HG03108 (cell line): ENCODE measurements around the gene MAPRE3.

Experiments used
- ATAC-seq: cut with Tn5 transposase; IDR thresholded peaks from one replicate; pipeline ENCODE4 v1.9.1; 2021; ENCODE audit warnings: moderate library complexity; ENCODE audit not compliant: unreplicated experiment

MAPRE3 gene

DNA sequence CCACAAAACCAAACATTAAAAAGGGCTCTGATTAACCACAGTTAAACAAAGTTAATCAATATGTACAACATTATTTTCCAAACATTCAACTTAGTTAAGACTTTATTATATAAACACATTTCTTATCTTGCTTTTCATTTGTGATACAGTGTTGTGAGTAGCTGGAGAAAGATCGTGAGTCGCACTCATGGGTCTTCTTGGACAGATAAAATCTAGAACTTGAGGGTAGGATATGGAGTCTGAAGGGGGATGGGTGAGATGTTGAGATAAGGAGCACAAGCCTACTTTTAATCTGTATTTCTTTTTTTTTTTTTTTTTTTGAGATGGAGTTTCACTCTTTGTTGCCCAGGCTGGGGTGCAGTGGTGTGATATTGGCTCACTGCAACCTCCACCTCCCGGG is 39.7 kb downstream of the MAPRE3 start:
- ATAC-seq = no peak

DNA sequence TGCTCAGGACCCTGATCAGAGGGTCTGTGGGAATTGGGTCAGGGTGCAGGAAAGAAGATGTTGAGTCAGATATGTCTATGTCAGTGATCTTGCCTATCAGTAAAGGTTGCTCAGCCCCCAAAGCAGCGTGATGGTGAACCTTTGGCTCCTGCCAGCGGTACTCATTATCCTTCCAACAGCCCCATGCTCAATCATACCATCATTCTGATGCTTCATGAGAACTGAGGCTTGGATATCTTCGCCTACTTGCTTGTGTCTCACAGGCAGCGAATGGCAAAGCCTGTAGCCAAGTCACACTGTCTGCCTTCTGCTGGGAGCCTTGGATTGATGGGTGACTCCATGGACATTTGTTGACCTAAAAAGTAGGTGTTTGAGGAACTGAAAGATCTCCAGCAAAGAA is 43.3 kb downstream of the MAPRE3 start:
- no peak for ATAC-seq

DNA sequence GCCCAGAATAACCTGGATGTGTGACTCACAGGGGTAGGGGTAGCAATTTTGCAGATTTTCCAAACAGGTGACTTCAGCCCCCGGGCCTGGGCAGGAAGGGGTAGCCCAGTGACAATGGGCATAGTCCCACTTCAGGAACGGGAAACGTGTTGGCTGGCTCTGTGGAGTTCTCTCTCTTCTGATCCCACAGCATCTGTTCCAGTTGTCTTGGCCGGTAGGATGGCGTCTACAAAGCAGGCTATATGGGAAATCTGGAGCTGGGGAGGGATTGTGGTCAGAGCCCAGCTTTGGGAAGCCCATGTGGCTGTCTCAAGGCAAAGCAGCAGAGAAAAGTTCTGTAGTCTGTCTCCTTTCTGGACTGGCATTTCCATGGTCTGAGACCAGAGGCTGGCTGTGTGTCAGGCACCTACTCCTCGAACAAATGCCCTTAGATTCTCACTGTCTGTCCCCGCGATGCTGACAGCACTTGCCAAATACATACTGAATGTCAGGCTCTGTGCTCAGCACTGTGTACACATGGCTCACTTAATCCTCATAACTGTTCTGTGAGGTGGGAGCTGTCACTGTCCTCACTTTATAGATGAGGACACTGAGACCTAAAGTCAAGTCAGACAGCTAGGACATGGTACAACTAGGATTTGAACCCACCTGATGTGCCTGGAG is 44.5 kb downstream of the MAPRE3 start:
- ATAC-seq = no peak

DNA sequence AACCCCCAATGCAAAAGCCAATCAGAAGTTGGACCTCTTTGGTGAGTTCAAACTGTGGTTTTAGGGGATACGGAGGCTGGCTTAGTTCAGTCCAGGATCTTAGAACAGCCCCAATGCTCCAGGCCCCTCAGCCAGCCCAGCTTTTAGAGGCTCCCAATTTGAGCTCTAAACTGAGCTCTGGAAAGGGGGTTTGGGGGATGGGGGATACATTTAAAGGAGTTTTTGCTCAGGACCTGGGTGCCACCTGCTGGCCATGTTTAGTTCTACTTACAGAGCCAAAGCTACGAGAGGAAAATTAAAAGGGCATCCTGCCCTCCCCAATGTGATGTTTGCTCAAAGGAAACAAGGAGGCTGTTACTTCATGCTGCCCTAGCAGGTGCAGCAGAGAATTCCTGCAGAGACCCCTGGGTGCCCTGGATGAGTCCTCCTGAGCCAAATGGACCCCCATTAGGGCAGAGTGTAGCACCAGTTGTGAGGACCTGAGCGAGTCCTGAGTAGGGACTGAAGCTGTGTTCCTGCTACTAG is 46.4 kb downstream of the MAPRE3 start:
- ATAC-seq = no peak

GRCh38 chr2:27018142-27018541 is 47.7 kb downstream of the MAPRE3 start:
- no peak for ATAC-seq

GRCh38 chr2:27019459-27019858 is 49.0 kb downstream of the MAPRE3 start:
- no peak for ATAC-seq

GRCh38 chr2:27019931-27020855 is 49.8 kb downstream of the MAPRE3 start:
- no peak for ATAC-seq

GRCh38 chr2:27021253-27022049 is 51.0 kb downstream of the MAPRE3 start:
- ATAC-seq = no peak

GRCh38 chr2:27023740-27024139 is 53.3 kb downstream of the MAPRE3 start:
- no peak for ATAC-seq

DNA sequence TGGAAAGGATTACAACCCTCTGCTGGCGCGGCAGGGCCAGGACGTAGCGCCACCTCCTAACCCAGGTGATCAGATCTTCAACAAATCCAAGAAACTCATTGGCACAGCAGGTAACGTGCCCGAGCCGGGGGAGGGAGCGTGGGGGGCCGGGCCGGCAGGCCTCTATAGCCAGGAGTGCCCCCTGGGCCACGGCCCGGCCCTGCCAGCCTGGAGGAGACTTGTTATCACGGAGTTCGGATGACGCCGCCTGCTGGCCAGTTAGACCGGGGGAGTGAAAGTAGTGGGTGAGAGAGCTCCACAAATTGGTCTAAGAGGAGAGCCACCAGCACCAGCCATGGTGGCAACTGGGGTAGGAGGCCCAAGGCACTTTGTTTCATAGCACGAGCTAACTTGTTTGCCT is 53.8 kb downstream of the MAPRE3 start:
- no peak for ATAC-seq

- ATAC-seq = no peak
Measured at GRCh38 chr2:27024812-27025211, 54.4 kb downstream of the MAPRE3 start.

DNA sequence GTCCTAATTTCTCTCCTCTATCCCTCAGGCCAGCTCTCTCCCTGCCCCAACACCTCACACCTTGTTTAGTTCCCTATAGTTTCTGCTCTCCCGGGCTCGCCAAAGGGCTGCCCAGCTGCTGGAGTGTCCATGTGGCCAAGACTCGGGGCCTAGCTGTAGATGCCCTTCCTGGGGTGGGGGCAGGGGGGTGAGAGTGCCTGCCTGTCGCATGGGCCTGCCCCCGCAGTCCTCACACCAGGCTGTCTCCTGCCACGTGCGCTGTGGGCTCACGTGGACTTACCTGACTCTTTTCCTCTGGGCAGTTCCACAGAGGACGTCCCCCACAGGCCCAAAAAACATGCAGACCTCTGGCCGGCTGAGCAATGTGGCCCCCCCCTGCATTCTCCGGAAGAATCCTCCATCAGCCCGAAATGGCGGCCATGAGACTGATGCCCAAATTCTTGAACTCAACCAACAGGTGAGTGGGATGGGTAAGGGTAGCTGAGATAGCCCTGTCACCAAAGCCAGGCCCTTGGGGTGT is 54.9 kb downstream of the MAPRE3 start:
- no peak for ATAC-seq

DNA sequence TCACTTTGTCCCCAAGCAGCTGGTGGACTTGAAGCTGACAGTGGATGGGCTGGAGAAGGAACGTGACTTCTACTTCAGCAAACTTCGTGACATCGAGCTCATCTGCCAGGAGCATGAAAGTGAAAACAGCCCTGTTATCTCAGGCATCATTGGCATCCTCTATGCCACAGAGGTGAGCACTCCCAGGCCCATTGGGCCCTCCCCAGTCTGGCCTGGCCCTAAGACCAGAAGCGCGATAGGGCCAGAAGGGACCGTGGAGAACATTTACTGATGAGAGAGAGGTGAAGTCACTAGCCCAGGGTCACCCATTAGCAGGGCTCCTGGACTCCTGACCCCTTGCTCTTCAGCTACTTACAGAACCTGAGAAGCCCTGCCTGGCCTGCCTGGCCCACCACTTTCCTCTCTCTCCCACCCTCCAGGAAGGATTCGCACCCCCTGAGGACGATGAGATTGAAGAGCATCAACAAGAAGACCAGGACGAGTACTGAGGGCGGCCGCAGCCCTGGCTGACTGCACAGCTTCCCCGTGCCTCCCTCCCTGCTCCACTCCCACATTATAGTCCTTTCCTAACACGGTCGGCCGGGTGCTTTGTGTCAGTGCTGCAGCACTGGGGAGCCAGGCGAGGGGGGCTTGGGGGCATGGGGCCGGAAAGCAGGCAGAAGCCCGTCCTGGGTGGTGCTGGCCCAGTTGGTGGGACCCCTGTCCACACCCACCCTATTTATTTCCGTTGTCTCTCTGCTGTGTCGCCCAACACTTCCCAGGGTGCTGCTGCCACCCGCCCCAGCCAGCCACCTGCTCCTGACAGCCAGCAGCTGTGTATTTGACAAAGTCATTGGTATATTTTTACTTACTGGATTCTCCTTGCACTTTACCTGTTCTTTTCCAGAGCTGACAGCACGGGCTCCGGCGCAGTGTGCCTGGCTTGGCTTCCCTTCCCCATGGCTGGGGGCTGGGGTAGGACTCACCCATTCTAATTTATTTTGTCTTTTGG is 55.7 kb downstream of the MAPRE3 start:
- ATAC-seq = no peak

DNA sequence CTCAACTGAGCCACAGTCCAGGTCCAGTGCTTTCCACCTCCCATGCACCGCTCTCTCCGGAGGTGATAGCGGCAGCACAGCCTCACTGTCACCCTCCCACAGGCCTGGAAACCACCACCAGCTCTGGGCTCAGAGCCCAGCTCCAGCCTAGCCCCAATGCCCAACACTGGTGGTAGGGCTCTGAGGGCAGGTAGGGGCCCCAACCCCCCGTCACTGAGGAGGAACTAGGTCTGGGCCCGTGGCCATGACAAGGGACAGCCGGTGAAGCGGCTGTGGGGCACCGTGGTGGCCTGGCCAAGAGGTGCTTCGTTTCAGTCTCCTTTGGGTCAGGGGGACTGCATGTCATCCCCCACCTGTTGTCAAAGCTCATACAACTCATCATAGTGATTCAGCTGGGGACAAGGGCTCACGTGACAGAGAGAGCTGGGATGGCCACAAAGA is 56.8 kb downstream of the MAPRE3 start:
- no peak for ATAC-seq

GRCh38 chr2:27029051-27029450 is 58.6 kb downstream of the MAPRE3 start:
- no peak for ATAC-seq

DNA sequence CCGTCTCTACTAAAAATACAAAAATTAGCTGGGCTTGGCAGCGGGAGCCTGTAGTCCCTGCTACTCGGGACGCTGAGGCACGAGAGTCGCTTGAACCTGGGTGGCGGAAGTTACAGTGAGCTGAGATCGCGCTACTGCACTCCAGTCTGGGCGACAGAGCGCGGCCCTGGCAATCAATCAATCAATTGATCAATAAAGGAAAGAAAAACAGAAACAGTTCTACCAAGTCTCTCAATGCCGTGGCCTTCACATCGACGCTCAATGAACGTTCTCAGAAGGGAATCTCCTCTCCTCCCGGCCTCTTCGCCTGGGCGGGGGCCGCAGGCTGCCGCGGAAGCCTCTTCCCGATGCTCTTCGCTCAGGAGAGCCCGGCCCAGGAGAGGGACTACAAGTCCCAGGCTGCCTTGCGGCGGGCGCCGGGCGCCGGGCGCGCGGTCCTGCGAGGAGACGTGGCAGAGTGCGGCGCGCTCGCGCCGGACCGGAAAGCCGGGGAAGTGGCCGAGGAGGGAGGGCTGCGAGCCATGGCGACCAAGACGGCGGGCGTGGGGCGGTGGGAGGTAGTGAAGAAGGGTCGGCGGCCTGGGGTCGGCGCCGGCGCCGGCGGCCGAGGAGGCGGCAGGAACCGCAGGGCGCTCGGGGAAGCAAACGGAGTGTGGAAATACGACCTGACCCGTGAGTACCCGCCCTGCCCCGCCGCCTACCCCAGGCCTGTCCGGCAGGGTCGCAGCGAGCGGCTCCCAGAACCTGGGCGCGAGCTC is 62.2 kb downstream of the MAPRE3 start, which contains the start of gene TMEM214:
TMEM214 (plus strand) TSS at position 471 of the 758 bp plus-strand sequence; CDS start at position 522, 51 bp downstream.
- peak; percentile 96 for ATAC-seq

DNA sequence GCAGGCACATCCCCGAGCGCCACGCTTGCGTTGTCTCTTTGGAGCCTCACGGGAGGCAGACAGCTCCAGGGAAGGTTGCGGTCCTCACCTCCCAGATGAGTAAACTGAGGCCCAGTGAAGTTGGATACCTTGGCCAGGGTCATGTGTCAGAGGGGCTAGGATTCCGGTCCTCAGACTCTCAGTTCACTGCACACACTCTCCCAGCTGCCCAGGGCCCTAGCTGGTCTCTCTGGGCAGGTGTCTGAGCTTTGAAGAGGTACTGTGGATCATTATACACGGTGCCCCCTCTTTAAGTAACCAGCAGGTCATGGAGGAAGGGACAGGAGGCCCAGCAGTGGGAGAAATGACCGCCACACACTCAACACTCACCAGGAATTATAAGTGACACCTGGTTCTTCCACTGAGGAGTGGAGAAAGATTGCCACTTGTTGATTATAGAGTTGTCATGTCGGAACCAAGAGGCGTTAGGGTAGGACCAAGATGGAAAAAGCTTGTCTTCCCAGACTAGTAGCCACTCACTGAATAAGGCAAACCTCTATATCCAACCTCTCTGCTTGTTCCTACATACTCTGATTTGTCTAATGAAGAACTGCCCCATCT is 62.9 kb downstream of the MAPRE3 start:
- no peak for ATAC-seq

DNA sequence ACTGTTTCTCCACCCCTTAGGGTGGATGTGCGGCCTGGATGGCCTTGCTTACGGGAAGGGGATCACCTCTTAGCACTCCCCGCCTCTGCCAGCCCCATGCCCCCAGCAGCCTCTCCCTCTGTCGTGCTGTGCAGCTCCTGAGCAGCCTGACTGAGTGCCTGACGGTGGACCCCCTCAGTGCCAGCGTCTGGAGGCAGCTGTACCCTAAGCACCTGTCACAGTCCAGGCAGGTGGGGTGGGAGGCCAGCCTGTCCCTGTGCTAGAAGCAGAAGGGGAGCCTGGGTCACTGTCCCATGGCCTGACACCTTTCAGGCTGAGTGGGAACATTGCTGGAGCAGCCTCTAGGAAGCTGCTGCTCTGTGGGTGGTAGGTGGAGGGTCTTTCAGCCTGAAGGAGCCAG is 67.6 kb downstream of the MAPRE3 start:
- ATAC-seq = no peak
